ENCODE data around the gene STRN3. TPM values are rescaled to one million over a fixed set of nuclear protein-coding genes. Genes with fewer than 3 reads are reported as not detected.

The STRN3 gene
- total RNA-seq, 1 donor: 16.7 TPM

DNA sequence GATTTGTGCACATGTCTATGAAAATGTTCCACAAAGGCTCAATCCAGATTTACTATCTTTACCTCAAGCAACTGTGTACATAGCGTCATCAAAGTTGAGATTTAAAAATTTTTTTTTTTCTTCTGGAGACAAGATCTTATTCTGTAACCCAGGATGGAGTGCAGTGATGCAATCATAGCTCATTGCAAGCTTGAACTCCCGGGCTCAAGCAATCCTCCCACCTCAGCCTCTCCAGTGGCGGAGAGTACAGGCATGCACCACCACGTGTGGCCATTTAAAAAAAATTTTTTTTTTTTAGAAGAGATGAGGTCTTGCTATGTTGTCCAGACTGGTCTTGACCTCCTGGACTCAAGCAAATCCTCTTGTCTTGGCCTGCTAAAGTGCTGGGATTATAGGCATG lies 149.5 kb downstream of the STRN3 start:
- DNase-seq (ENCODE audit: low read depth in 2 of 3, low spot score in 2 of 3): no peak

DNA sequence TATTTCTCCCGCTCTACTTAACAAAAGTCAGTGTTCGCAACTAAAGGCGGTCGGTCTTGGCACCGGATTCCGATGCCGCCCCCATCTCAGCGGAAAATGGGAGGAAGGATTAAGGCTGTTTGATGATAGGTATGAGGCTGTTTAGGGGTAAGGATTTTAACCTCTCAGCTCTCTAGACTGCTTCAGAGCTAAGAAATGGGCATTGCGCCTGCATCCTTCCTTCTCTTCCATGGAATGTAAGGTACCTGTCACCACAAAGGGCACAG lies 150.5 kb downstream of the STRN3 start:
- DNase-seq (ENCODE audit: low read depth in 2 of 3, low spot score in 2 of 3): no peak

DNA sequence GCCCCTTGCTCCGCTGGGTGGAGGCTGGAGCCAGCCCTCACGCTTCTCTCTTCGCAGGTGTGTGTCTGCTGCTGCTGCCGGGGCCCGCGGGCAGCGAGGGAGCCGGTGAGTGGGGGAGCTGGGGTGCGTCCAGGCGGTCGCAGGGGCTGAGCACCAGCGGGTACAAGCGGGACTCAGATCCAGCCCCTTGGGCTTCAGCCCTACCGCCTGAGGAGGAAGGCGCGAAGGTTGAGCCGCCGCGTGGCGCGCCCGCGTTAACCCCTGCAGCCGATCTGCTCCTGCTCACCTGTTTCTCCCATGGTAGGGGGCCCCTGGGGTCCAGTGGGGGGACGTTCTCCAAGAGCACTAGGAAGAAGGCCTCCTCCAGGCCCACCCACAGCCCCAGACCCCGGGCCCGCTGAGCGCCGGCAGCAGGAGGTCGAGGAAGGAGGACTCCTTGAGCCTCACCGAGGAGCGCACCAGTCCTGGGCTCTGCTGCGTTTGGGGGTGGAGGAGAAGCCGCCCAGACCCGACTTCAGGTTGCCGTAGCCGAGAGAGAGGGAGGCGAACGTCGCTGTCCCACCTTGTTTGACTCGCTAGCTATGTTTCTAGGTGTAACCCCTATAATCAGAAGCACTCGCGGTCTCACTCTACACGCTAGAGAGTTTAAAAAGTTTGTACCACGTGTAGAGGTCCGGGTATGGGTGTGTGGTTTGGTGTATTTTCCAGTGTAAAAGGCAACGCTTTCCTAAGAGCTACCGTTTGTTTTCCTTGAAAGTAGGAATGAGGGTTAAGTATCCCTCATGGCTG lies 151.0 kb downstream of the STRN3 start:
- peak in 1 of 3 donors; percentile 11 for DNase-seq (ENCODE audit: low read depth in 2 of 3, low spot score in 2 of 3)

DNA sequence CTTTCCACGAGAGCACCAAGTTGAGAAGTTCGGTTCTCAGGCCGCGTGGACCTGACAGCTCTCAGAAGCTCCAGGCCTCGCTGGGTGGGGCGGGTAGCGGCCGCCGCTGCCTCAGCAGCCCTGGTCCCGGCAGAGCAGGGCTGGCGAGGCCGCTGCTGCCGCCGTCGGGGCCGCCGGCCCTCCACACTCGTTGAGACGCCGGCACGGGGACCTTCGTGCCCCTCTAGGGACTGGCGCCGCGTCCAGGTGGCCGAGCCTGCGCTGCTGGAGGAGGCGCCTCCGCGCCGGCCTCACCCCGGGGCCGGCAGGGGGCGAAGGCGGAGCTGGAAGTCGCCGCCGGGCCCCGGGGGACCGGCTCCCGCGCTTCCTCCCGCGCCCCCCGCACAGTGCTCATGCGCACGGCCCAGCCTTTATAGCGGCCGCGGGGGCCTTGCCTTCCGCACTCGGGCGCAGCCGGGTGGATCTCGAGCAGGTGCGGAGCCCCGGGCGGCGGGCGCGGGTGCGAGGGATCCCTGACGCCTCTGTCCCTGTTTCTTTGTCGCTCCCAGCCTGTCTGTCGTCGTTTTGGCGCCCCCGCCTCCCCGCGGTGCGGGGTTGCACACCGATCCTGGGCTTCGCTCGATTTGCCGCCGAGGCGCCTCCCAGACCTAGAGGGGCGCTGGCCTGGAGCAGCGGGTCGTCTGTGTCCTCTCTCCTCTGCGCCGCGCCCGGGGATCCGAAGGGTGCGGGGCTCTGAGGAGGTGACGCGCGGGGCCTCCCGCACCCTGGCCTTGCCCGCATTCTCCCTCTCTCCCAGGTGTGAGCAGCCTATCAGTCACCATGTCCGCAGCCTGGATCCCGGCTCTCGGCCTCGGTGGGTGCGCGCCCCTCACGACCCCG lies 151.8 kb downstream of the STRN3 start, which contains the start of gene COCH:
TSS of gene COCH (plus strand) at position 440 of the 879 bp plus-strand sequence. CDS start at position 820, 380 bp downstream.
- DNase-seq (ENCODE audit: low read depth in 2 of 3, low spot score in 2 of 3): peak in 2 of 3 donors; percentile 33 to 37

GRCh38 chr14:30873308-30874119 lies 152.7 kb downstream of the STRN3 start:
- no peak for DNase-seq (ENCODE audit: low read depth in 2 of 3, low spot score in 2 of 3)

DNA sequence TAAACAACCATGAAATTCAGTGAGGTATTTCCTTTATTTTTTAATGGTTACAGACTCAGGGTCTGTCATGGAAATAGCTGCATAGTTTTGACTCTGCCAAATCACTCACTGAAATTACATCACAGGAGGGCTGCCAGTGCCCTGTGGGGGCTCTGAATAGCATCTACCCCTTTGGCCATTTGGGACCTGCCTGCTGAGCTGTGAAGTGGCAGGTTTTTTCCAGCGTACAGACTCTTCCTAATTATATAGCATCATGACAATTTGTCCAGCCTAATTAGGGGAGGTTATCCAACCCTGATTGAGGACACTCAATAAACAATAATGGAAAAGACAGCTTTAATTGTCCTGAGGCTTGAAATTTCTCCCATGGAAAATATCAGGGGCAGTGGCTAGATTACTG lies 153.6 kb downstream of the STRN3 start:
- DNase-seq (ENCODE audit: low read depth in 2 of 3, low spot score in 2 of 3): no peak

DNA sequence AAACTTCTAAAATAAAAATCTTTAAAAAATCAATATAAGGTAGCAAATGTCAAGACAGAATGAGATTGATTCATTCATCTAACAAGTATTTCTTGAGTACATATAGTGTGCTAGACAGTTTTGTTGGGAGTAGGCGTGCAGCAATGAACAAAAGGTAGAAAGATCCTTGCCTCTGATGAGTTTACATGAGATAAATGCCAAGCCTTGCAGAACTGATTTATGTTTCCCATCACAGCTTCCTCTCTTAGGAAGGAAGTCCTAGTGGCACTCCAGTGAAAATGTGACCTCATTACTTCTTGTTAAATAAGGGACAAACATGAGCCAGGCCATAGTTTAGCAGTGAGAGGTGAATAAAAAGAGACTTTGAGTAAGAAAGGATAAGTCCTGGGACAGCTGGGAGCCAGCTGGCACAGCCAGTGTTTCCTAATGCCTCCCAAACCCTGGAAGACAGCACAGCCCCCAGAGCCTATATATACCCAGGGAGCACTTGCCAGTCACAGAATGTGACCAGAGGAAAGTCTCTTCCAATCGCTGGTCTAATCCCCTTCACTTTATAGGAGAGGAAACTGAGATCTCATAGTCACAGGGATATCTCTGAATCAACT lies 156.5 kb downstream of the STRN3 start:
- DNase-seq (ENCODE audit: low read depth in 2 of 3, low spot score in 2 of 3): no peak

DNA sequence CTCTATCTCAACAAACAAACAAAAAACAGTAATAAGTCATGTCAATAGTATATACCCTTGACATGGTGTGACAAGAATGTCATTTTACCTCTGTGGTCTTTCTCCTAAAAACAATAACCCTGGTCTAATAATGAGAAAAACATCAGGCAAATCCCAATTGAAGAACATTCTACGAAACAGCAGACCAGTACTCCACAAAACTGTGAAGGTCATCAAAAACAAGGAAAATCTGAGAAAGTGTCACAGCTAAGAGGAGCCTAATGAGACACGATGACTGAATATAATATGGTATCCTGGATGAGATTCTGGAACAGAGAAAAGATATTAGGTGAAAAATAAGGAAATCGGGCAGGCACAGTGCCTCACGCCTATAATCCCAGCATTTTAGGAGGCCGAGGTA lies 157.4 kb downstream of the STRN3 start:
- DNase-seq (ENCODE audit: low read depth in 2 of 3, low spot score in 2 of 3): no peak

DNA sequence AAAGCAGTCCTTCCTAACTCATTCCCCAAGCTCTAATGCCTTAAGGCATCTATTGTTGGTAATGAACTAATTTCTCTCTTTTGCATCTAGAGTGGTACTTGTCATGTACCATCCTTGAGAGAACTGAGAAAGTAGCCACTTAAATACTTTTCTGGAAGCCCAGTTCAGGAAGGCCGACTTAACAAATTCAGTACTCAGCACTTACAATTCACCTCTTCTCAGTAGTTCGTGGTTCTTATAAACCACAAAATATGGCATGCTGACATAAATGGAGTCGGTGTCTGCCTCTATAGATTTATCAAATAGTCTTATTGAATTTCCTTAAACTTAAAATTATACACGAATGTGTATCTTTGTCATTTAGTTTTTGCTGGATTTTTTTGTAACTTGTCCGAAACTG lies 161.2 kb downstream of the STRN3 start:
- DNase-seq (ENCODE audit: low read depth in 2 of 3, low spot score in 2 of 3): no peak

DNA sequence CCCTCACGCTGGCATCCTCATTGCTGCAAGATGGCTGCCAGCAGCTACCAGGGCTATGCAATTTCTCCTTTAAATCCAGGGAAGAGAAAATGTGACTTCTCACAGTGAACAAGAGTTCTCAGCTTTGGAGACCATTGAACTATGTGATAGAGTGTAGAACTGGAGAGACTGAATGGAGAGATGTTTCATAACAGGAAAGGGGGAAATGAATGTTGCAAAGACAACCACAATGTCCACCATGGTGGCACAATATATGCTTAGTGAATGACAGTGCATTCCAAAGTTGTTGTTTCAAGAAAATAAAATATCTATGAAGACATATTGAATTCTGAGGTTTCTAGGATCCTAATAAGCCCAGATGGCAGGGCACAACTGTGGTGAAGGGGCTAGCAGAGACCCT lies 165.0 kb downstream of the STRN3 start:
- DNase-seq (ENCODE audit: low read depth in 2 of 3, low spot score in 2 of 3): no peak

GRCh38 chr14:30855345-30856037 lies 170.7 kb downstream of the STRN3 start:
- no peak for DNase-seq (ENCODE audit: low read depth in 2 of 3, low spot score in 2 of 3)

DNA sequence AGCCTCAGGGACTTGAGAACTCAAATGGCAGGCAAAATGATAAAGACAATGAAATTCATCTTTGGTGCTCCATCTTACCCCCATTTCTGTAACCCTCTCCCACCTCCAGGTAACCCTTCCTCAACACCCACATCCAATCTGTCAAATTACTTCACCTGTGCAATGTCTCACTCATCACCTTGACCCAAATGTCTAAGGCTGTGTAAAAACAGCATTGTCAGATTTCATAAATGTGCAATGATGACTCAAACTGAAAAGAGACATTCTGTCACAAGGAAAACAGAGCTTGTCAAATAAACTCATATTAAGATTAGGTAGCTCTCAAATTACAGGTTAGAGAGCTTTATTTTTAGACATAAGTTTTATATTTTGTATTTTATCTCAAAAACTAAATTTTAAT lies 171.7 kb downstream of the STRN3 start:
- DNase-seq (ENCODE audit: low read depth in 2 of 3, low spot score in 2 of 3): no peak

GRCh38 chr14:30853946-30854345 lies 172.2 kb downstream of the STRN3 start:
- DNase-seq (ENCODE audit: low read depth in 2 of 3, low spot score in 2 of 3): no peak

- no peak for DNase-seq (ENCODE audit: low read depth in 2 of 3, low spot score in 2 of 3)
These were observed 176.2 kb downstream of the STRN3 start for GRCh38 chr14:30849983-30850382.

DNA sequence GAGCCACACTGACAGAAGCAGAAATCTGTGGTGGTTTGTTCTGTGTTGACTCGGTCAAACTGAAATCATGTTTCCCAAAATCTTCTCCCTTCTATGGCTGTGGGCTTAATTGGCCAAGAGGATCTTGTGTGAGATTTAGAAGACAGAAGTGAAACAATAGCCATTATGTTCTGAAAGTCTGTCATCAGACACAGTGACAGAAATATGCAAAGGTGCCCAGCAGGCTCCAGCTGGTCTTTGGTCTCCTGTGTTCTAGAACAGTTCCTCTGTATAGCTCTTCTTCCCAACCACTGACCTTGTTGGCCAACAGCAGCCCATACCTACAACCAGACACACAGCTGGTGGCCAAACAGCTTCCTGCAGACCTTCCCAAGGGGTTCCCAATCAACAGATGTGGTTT lies 176.8 kb downstream of the STRN3 start:
- no peak for DNase-seq (ENCODE audit: low read depth in 2 of 3, low spot score in 2 of 3)

DNA sequence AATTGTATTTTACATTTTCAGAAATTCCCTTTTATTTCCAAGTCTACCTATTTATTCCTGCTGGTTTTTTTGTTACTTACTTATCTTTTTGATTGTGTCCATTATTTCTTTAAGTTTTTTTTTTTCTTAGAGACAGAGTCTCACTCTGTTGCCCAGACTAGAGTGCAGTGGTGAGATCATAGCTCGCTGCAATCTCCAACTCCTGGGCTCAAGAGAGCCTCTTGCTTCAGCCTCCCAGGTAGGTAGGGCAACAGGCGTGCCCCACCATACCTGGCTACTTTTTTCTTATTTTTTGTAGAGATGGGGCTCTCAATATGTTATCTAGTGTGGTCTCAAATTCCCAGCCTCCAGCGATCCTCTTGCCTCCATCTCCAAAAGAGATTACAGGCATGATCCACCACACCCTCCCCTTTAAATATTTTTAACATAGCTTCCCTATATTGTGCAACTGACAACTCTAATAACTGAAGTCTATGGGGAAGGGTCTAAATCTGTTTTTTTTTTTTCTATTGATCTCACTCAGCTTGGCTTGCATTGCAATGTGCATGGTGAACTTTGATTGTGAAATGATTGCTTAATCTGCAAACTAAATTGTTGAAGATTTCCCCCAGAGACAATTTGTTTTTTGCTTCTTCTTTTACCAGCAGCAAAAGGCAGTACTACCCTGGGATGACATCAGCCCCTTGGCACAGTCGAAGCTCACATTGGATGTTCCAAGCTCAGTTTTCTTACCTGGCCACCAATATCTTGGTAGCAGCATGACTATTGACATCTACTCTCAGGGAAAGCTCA lies 177.5 kb downstream of the STRN3 start:
- no peak for DNase-seq (ENCODE audit: low read depth in 2 of 3, low spot score in 2 of 3)
